Right lobe of liver (tissue), 6 donors: ENCODE results near the gene GNPDA2. TPM values are rescaled to one million over a fixed set of nuclear protein-coding genes. Genes with fewer than 3 reads are reported as not detected.

Source experiments
- ATAC-seq, 4 donors: fragments of 200-7000 bp; cut with Tn5 transposase; one replicate each; pipeline ENCODE4 v1.9.1; 2020; ENCODE audit warnings: mild to moderate bottlenecking in 4 of 4, moderate library complexity in 4 of 4
- DNase-seq, 3 donors: peaks; one replicate each; pipeline ENCODE4 v3.0.0-alpha.2; 2020
- H3K27ac ChIP-seq, 3 donors: fragments of 200-600 bp; one replicate each; pipeline ENCODE4 v1.8.0; 2022
- H3K27me3 ChIP-seq, 2 donors: fragments of 200-600 bp; one replicate each; pipeline ENCODE4 v1.8.0; 2022
- H3K36me3 ChIP-seq, 4 donors: fragments of 200-600 bp; sonication (generic) in 1 of 4; one replicate each; pipeline versions ENCODE4 v1.5.1 to v1.8.0; 2017 to 2022; ENCODE audit warnings: control low read depth in 1 of 4
- H3K4me1 ChIP-seq, 4 donors: fragments of 200-600 bp; sonication (generic) in 1 of 4; one replicate each; pipeline versions ENCODE4 v1.5.1 to v1.8.0; 2017 to 2022; ENCODE audit warnings: control low read depth in 1 of 4
- H3K4me3 ChIP-seq, 3 donors: fragments of 200-600 bp; one replicate each; pipeline ENCODE4 v1.8.0; 2022
- H3K9me3 ChIP-seq, 4 donors: fragments of 200-600 bp; sonication (generic) in 1 of 4; one replicate each; pipeline versions ENCODE4 v1.5.1 to v1.8.0; 2017 to 2022; ENCODE audit warnings: control low read depth in 1 of 4
- POLR2A ChIP-seq: fragments of 450-650 bp; IDR thresholded peaks from one replicate; pipeline ENCODE4 v1.6.1; 2017; ENCODE audit warnings: antibody characterized with exemption, mild to moderate bottlenecking
- WGBS: methylation state at CpG from one replicate; pipeline ENCODE4 v1.1.6; 2018; ENCODE audit warnings: low coverage, low lambda C conversion rate; ENCODE audit not compliant: insufficient coverage; ENCODE audit errors: missing lambda C conversion rate; 5-methylcytosine and 5-hydroxymethylcytosine counted together
- intact Hi-C, 2 donors: fragments of 100-400 bp; cut with DNase I; formaldehyde crosslinking; loops; one replicate each; pipeline versions ENCODE4 v1.11.2 to v1.14.1; 2022
- total RNA-seq, 6 experiments: library from RNA; depleted of rRNA in 2 of 6; stranded (reverse); fragments of >200 nt in 2 of 6; fragmentation: NEBNext Ultra II Directional in 3 of 6; extraction: Animal tissue kit (Norgen Biotek cat#: 25700) in 3 of 6; gene quantifications; one replicate each; pipeline versions ENCODE4 v1.1.0 to v1.2.4, GENCODE V29; 2016 to 2023
- TF ChIP-seq, protein P1 (sequence below), 4 donors: fragments of 200-600 bp in 3 of 4; fragments of 450-650 bp in 1 of 4; IDR thresholded peaks; one replicate each; pipeline versions ENCODE4 v1.5.1 to v1.8.0; 2016 to 2022; ENCODE audit warnings: antibody characterized with exemption in 4 of 4, mild to moderate bottlenecking in 2 of 4
- donor health status: DM: no; HTN: yes; CAD: no.
- donor health status: DM: no; HTN: no; CAD: no.
- donor health status: DM: no; HTN: no; CAD: no.
- donor health status: DM: no; HTN: yes; CAD: no.
- donor health status: DM: no; HTN: yes; CAD: no.

Gene GNPDA2
- total RNA-seq, 6 experiments from 2014 or later, result 1.3 to 3.5 (median 2.0) TPM

DNA sequence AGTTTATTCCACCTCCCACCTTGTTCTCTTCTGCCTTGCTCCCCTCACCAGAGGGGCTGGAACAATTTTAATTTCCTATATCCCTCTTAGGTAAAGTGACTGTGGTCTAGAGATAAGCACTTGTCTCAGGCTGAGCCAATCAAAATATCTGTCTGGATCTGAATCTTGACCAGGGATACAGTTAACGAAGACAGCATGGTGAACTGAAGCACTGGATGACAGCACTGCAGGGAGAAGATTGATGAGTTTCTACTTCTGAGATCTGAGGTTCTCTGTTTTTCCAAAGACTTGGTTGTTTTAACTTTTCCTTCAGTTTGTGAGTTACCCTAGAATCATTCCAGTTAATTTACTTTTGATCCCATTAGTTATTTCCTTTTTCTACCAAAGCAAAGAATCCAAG, 13.2 kb downstream of the GNPDA2 start:
- H3K4me3 ChIP-seq, result no peak overlapping the region
- DNase-seq (no peak), ATAC-seq (no peak)
- H3K36me3 ChIP-seq, result peaks cover 0 to 2% (median 0%) of the 10 kb centered on the region in 4 donors
- no peaks in the 10 kb centered on the region for H3K9me3 ChIP-seq
- no peak overlapping the region for H3K27ac ChIP-seq
- TF ChIP-seq, protein P1, sequence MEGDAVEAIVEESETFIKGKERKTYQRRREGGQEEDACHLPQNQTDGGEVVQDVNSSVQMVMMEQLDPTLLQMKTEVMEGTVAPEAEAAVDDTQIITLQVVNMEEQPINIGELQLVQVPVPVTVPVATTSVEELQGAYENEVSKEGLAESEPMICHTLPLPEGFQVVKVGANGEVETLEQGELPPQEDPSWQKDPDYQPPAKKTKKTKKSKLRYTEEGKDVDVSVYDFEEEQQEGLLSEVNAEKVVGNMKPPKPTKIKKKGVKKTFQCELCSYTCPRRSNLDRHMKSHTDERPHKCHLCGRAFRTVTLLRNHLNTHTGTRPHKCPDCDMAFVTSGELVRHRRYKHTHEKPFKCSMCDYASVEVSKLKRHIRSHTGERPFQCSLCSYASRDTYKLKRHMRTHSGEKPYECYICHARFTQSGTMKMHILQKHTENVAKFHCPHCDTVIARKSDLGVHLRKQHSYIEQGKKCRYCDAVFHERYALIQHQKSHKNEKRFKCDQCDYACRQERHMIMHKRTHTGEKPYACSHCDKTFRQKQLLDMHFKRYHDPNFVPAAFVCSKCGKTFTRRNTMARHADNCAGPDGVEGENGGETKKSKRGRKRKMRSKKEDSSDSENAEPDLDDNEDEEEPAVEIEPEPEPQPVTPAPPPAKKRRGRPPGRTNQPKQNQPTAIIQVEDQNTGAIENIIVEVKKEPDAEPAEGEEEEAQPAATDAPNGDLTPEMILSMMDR (IDR thresholded peaks at IDR 0.05), result no peak
- no peak for TF ChIP-seq POLR2A
- intact Hi-C loops, result no loop called here
- H3K4me1 ChIP-seq, result no peaks in the 10 kb centered on the region
- 92% methylated on average over 1 of the region's 1 CpG for WGBS
- H3K27me3 ChIP-seq, result no peaks in the 10 kb centered on the region

DNA sequence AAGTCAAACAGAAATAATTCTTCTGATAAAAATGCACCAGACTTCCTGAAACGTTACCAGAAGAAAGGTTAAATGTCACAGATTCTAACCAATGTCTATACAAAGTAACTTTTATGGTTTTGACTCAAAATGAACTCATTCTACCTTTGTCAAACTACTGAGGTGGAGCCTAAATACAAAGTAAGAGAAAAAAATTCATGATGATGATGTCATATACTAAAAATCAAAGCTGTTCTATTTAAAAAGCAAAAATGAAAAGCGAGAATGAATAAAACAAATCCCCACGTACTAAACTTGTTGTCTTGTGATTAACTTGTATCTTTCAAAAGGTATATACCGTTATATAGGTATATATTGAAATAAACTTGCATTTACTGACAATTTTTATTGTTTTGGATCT, 21.7 kb downstream of the GNPDA2 start:
- no peaks in the 10 kb centered on the region for H3K27me3 ChIP-seq
- DNase-seq (no peak), ATAC-seq (no peak)
- H3K9me3 ChIP-seq, result no peaks in the 10 kb centered on the region
- H3K27ac ChIP-seq, result no peak overlapping the region
- WGBS, result 85% methylated on average over 4 of the region's 4 CpGs
- peaks cover 0 to 27% (median 2%) of the 10 kb centered on the region in 4 donors for H3K36me3 ChIP-seq
- no peak overlapping the region for H3K4me3 ChIP-seq
- intact Hi-C loops, result no loop called here
- TF ChIP-seq, protein P1 (IDR thresholded peaks at IDR 0.05), result no peak
- no peak for TF ChIP-seq POLR2A
- H3K4me1 ChIP-seq, result no peaks in the 10 kb centered on the region

DNA sequence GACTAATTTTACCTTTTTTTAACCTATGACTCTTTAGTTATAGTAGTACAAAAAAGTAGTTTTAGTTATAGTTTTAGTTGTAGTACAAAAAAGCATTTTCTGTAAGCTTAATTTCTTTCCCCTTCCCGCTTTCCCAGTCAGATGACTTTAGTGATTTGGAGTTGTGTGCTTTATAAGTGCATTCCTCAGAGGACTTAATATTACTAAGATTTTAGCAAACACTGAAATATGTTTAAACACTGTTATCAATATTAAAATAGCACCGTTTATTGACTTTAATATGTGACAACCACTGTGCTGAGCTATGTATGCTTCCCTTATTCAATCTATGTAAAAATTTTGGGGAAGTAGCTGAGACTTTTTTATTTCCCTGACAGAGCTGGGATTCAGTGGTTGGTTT, 25.3 kb downstream of the GNPDA2 start:
- Histone ChIP-seq H3K4me3 (no peak overlapping the region), H3K36me3 (peaks cover 0 to 42% (median 13%) of the 10 kb centered on the region in 4 donors), H3K4me1 (no peaks in the 10 kb centered on the region), H3K9me3 (no peaks in the 10 kb centered on the region), H3K27me3 (no peaks in the 10 kb centered on the region), H3K27ac (no peak overlapping the region)
- intact Hi-C loops, result no loop called here
- WGBS, result 86% methylated on average over 2 of the region's 2 CpGs
- no peak for TF ChIP-seq POLR2A
- TF ChIP-seq, protein P1 (IDR thresholded peaks at IDR 0.05), result no peak
- ATAC-seq (no peak), DNase-seq (no peak)

DNA sequence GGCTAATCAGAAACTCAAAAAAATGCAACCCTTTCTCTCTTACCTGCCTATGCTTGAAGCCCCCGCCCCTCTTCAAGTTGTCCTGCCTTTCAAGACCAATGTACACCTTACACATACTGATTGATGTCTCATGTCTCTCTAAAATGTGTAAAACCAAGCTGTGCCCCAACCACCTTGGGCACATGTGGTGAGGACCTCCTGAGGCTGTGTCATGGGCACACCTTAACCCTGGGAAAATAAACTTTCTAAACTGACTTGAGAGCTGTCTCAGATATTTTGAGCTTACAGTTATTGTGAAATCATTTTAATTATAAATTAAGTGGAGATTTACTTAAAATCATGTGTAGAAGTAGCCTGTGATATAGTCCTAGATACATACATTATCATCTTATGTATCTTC, 25.9 kb downstream of the GNPDA2 start:
- Histone ChIP-seq H3K4me1 (no peaks in the 10 kb centered on the region), H3K4me3 (no peak overlapping the region), H3K27me3 (no peaks in the 10 kb centered on the region), H3K27ac (no peak overlapping the region), H3K9me3 (no peaks in the 10 kb centered on the region), H3K36me3 (peaks cover 0 to 39% (median 14%) of the 10 kb centered on the region in 4 donors)
- ATAC-seq (no peak), DNase-seq (no peak)
- no peak for TF ChIP-seq POLR2A
- 100% methylated on average over 1 of the region's 1 CpG for WGBS
- intact Hi-C loops, result no loop called here

DNA sequence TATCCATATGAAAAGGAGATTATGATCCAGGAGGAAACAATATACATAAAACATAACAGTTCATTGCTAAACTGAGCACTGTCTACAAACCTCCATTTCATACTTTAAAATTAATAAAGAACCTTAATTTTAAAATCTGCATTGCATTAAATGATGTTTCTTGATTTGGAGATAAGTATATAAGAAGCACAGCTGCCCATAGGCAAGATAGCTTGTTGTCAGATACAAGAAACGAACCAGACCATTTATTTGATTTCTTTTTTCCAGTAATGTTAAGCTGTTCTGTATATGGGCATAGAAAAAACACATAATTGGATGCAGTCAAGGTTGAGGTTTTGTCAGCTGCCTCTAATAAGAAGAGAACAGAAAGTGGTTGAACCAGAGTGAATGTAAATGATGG, 41.7 kb downstream of the GNPDA2 start:
- TF ChIP-seq POLR2A, result no peak
- TF ChIP-seq, protein P1 (IDR thresholded peaks at IDR 0.05), result no peak
- Histone ChIP-seq H3K9me3 (no peaks in the 10 kb centered on the region), H3K36me3 (peaks cover 0 to 57% (median 9%) of the 10 kb centered on the region in 4 donors), H3K27me3 (no peaks in the 10 kb centered on the region), H3K27ac (no peak overlapping the region), H3K4me3 (no peak overlapping the region), H3K4me1 (peaks cover 0 to 14% (median 5%) of the 10 kb centered on the region in 4 donors)
- WGBS, result 95% methylated on average over 1 of the region's 1 CpG
- intact Hi-C loops, result no loop called here
- DNase-seq (no peak), ATAC-seq (no peak)
